ENCODE data around the gene MERTK.
"Not testable (repeated sequence)": the region's sequence is repeated elsewhere in the genome, so short reads cannot be mapped to it uniquely, and the experiment has no call there.

Gene MERTK

DNA sequence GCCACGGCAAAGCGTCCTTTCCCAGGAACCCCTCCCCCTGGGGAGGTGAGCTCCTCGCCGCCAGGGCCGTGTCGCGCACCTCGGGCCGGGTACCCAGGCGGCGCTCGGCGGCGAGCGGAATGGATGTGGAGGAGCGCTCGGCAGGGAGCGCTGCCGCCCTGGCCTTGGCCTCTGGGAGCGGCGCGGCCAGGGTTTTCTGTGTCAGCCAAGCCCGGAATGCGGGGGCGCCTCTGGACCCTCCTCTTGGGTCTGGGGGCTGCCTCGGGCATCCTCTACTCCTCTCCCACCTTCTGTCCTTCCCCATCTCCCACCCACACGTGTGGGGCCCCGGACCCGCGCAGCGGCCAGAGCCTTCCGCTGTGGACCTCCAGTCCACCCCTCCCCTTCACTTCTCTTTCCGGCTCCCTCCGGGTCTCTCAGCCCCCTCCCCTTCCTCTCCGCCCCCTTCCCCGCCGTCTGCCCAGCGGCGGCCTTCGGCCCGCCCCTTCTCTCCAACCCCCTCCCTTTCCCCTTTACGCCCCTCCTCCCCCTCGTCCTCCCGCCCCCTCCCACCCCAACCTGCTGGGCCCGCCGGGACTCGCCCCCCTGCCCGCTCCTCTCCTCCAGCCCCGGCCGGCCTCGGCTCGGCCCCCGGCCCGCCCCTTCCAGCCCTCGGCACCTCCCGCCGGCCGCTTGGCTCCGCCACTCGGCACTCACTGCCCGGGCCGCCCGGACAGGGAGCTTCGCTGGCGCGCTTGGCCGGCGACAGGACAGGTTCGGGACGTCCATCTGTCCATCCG lies at the start of gene MERTK:
Gene MERTK, plus strand, starts transcription at position 684 of the 779 bp plus-strand sequence. CDS start 129 bp downstream, outside the sequence.
- peak; percentile 37 for DNase-seq
- Mint-ChIP-seq H3K27ac (peak within 1 kb of the TSS; percentile 56), H3K36me3 (no peaks in the 10 kb centered on the region), H3K4me3 (peak within 1 kb of the TSS; percentile 74 to 75), H3K4me1 (peaks cover 5 to 21% of the 10 kb centered on the region in 2 donors), H3K27me3 (peaks cover 17 to 63% of the 10 kb centered on the region in 2 donors), H3K9me3 (no peaks in the 10 kb centered on the region)
- ATAC-seq (replicated peaks): peak; percentile 92

DNA sequence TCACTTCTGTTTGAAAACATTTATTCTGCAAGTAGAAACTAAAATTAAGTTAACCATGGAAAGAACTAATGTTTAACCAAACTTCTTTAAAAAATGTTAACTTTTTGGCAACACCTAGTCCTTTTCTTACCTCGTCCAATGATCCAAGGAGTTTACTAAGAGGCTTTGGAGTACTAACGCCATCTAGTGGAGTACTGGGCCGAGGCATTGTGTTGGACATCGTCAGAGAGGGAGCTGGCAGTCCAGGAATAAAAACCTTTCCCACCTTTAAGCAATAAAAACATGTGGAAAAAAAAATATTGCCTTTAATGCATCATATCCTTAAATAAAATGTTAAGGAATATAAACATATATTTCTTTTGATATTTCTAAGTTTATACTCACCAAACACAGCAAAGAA lies 47.8 kb upstream of the MERTK start:
- H3K4me1 Mint-ChIP-seq, DNase-seq, H3K9me3 Mint-ChIP-seq, H3K27me3 Mint-ChIP-seq, H3K27ac Mint-ChIP-seq, H3K4me3 Mint-ChIP-seq: not testable (repeated sequence)
- peak in 1 of 2 donors; percentile 68 for ATAC-seq (replicated peaks)
- H3K36me3 Mint-ChIP-seq: peaks cover 23 to 32% of the 10 kb centered on the region in 2 donors

DNA sequence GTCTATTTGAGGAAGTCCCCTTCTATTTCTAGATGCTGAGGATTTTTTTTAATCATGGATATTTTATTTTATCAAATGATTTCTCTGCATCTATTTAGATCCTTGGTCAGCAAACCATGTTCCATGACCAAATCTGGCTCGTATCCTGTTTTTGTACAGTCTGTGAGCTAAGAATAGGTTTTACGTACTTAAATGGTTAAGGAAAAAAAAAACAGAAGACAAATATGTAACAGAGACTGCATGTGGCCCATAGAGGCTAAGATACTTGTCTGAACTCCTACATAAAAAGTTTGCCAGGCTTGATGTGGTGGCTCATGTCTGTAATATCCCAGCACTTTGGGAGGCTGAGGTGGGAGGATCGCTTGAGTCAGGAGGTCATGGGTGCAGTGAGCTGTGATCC lies 45.9 kb upstream of the MERTK start:
- not testable (repeated sequence) for DNase-seq; H3K27me3 Mint-ChIP-seq; H3K4me1 Mint-ChIP-seq; H3K4me3 Mint-ChIP-seq; H3K27ac Mint-ChIP-seq; ATAC-seq (replicated peaks); H3K9me3 Mint-ChIP-seq
- peaks cover 19 to 29% of the 10 kb centered on the region in 2 donors for H3K36me3 Mint-ChIP-seq

DNA sequence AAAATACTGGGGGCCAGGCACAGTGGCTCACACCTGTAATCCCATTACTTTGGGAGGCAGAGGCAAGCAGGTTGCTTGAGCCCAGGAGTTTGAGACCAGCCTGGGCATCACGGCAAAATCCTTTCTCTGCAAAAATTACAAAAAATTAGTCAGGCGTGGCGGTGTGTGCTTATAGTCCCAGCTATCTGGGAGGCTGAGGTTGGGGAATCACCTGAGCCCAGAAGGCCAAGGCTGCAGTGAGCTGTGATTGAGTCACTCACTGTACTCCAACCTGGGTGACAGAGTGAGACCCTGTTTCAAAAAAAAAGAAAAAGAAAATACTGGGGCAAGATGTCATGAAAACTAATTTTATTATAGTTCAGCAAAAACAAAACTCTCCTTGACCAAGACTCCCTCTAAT lies 38.4 kb upstream of the MERTK start:
- not testable (repeated sequence) for H3K4me3 Mint-ChIP-seq; H3K27me3 Mint-ChIP-seq; H3K9me3 Mint-ChIP-seq; H3K27ac Mint-ChIP-seq; H3K4me1 Mint-ChIP-seq; ATAC-seq (replicated peaks); DNase-seq
- H3K36me3 Mint-ChIP-seq: peaks cover 24 to 33% of the 10 kb centered on the region in 2 donors

DNA sequence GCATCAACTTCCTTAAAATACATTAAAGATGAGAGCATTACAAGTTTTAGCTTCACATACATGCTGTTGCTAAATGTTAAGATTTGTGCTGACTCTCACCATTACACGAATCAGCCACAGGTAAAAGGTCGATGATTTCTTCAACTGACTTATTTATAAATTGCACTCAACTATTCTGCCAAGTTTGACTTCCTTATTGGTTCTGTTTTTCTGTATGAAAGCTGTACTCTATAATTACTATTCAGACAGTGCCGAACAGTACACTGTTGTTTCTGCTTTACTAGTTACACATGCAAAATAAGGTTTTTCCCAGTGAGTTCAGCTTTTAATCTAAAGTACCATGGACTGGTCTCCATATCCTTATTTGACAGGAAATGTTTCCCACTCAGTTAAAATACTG lies 33.3 kb upstream of the MERTK start:
- peaks cover 30 to 40% of the 10 kb centered on the region in 2 donors for H3K36me3 Mint-ChIP-seq
- ATAC-seq (replicated peaks): peak in 1 of 2 donors; percentile 41
- H3K4me1 Mint-ChIP-seq: not testable (repeated sequence)

DNA sequence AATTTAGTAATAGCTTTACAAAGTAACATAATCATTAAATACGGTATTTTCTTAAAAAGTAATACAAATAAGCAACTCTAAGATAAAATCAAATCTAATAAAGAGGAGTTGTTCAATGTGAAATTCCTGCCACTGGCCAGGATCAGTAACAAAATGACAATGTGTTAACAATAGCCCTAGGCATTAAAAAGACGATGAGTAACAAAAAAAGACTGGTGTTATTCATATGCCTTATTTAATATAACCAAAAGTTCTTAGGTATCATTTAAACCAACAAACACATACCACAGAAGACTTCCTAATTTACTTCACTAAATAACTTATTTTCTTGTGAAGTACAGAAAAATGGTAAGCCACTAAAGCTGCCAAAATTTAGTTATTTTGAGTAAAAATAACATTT lies 25.6 kb upstream of the MERTK start:
- peaks cover 27 to 37% of the 10 kb centered on the region in 2 donors for H3K36me3 Mint-ChIP-seq
- ATAC-seq (replicated peaks): not testable (repeated sequence)

More for the DNA sequence above, 33.3 kb upstream of the MERTK start:
- H3K27ac Mint-ChIP-seq, H3K27me3 Mint-ChIP-seq, H3K4me3 Mint-ChIP-seq, DNase-seq, H3K9me3 Mint-ChIP-seq: not testable (repeated sequence)

DNA sequence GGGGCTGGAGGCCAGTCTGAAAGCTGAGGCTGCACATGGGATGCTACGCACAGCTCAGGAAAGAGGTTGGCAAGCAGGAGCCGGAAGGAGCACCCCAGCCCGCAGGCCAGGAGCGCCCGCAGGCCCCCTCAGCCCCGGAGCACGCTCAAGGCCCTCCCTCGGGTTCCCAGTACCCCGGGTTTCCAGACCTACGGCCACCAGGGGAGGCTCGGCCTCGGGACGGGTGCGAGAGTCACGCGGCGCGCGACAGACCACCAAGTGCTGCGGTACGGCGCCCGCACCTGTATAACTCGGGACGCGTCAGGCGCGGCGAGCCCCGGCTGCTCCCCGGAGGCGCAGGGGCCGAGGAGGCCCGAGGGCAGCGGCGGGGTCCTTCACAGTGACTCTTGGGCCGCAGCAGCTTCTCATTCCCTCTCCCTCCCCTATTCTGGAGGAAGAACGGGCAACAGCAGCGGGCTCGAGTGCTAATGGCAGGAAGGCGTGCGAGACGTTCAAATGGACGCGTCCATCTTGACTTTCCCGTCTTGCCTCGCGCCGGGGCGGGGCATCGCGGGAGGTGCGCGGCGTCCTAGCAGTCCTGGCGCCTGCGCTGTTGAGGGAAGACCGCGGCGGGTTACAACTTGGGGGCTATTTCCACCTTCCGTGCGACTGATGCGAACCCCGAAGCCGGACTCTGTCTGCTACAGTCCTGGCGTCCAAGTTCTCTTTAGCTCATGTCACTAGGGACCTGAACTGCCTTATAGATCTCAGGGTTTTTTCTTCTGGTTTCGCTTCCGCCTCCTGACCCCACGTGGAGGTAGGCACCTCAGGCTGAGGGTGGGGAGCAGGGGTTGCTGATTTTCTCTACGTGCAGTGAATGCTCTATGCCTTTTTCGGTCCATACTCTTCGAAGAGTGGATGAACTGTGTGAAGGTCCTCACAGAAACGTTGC lies 14.5 kb upstream of the MERTK start, which contains the start of gene ANAPC1:
Gene ANAPC1, minus strand, starts transcription at position 533 of the 931 bp plus-strand sequence. CDS start 3,368 bp downstream, outside the sequence.
- no peaks in the 10 kb centered on the region for H3K27me3 Mint-ChIP-seq
- H3K4me3 Mint-ChIP-seq: peak within 1 kb of the TSS; percentile 96 to 98
- peak; percentile 88 for DNase-seq
- H3K9me3 Mint-ChIP-seq: no peaks in the 10 kb centered on the region
- peaks cover 9 to 18% of the 10 kb centered on the region in 2 donors for H3K36me3 Mint-ChIP-seq
- H3K27ac Mint-ChIP-seq: peak within 1 kb of the TSS; percentile 99
- H3K4me1 Mint-ChIP-seq: peaks cover 4 to 15% of the 10 kb centered on the region in 2 donors
- ATAC-seq (replicated peaks): peak; percentile 95 to 96

More for the DNA sequence above, 25.6 kb upstream of the MERTK start:
- not testable (repeated sequence) for H3K4me3 Mint-ChIP-seq, H3K27ac Mint-ChIP-seq, H3K9me3 Mint-ChIP-seq, H3K4me1 Mint-ChIP-seq, H3K27me3 Mint-ChIP-seq, DNase-seq

DNA sequence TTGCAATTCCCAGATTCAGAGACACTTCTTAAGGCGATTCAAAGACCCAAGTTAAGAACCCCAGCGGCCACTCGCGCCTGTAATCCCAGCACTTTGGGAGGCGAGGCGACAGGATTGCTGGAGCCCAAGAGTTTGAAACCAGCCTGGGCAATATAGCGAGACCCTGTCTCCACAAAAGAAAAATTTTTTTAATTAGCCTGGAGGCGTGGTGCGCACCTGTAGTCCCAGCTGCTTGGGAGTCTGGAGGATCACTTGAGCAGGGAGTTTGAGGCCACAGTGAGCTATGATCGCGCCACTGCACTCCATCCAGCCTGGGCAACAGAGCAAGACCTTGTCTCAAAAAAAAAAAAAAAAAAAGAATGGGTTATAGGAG lies 13.8 kb upstream of the MERTK start:
- Mint-ChIP-seq H3K27me3 (no peaks in the 10 kb centered on the region), H3K4me3 (peak overlapping the region; percentile 96 to 98), H3K4me1 (peaks cover 4 to 15% of the 10 kb centered on the region in 2 donors), H3K36me3 (peaks cover 8 to 18% of the 10 kb centered on the region in 2 donors), H3K9me3 (no peaks in the 10 kb centered on the region), H3K27ac (peak overlapping the region; percentile 99)
- peak in 1 of 2 donors; percentile 8 for ATAC-seq (replicated peaks)
- no peak for DNase-seq

DNA sequence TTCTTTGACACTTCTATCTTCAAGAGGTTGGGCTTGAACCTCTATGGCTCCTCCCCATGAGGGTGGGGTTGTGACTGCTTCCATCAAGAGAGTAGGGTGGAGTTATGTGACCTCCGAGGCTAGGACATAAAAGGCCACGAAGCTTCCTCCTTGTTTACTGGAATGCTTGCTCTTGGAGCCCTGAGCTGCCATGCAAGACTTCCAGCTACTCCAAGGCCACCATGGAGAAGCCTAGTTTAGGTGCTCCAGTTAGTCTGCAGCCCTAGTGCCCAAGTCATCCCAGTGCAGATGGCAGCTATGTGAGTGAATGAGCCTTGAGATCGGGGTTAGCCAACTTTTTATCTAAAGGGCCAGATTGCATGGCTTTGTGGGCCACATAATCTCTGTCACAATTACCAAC lies 2.4 kb upstream of the MERTK start:
- H3K9me3 Mint-ChIP-seq: no peaks in the 10 kb centered on the region
- H3K27me3 Mint-ChIP-seq: peaks cover 17 to 62% of the 10 kb centered on the region in 2 donors
- H3K4me1 Mint-ChIP-seq: peaks cover 5 to 21% of the 10 kb centered on the region in 2 donors
- DNase-seq (no peak), ATAC-seq (replicated peaks) (no peak)
- no peaks in the 10 kb centered on the region for H3K36me3 Mint-ChIP-seq
- H3K4me3 Mint-ChIP-seq: no peak overlapping the region
- H3K27ac Mint-ChIP-seq: no peak overlapping the region

DNA sequence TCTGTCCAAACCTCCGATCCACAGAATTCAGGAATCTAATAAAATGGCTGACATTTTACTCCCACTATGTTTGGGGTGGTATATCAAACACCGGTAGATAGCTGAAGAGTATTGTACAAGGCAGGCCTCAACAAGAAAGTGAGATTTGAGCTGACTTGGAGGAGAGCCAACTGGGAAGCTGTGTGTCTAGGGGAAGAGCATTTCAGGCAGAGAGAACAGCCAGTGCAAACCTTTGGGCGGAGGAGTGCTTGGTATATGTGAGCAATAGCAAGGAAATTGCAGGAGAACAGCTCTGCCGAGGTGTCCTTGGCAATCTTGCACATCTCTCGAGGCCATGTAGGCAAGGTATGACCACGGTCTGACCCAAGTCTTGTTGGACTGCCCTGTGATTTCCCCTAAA lies 1.8 kb upstream of the MERTK start:
- Mint-ChIP-seq H3K9me3 (no peaks in the 10 kb centered on the region), H3K4me3 (no peak overlapping the region), H3K4me1 (peaks cover 5 to 21% of the 10 kb centered on the region in 2 donors), H3K27ac (no peak overlapping the region), H3K27me3 (peaks cover 17 to 63% of the 10 kb centered on the region in 2 donors), H3K36me3 (no peaks in the 10 kb centered on the region)
- DNase-seq (no peak), ATAC-seq (replicated peaks) (no peak)

DNA sequence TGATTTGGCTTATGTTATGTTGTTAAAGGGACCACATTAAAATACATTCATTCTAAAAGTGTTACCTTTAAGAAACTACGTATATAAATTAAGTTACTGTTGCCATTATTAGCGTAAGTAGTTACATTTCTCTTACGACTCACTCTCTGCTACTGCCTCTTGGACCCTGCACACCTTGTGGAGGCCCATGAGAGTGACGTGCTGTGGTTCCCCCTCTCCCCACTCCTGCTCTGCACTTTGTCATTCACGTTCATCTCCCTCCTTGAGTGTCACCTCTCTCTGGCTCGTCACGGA lies 830 bp upstream of the MERTK start:
- Mint-ChIP-seq H3K27me3 (peaks cover 17 to 63% of the 10 kb centered on the region in 2 donors), H3K4me1 (peaks cover 5 to 21% of the 10 kb centered on the region in 2 donors), H3K4me3 (peak overlapping the region; percentile 74 to 75), H3K36me3 (no peaks in the 10 kb centered on the region), H3K27ac (no peak overlapping the region), H3K9me3 (no peaks in the 10 kb centered on the region)
- ATAC-seq (replicated peaks) (no peak), DNase-seq (no peak)

DNA sequence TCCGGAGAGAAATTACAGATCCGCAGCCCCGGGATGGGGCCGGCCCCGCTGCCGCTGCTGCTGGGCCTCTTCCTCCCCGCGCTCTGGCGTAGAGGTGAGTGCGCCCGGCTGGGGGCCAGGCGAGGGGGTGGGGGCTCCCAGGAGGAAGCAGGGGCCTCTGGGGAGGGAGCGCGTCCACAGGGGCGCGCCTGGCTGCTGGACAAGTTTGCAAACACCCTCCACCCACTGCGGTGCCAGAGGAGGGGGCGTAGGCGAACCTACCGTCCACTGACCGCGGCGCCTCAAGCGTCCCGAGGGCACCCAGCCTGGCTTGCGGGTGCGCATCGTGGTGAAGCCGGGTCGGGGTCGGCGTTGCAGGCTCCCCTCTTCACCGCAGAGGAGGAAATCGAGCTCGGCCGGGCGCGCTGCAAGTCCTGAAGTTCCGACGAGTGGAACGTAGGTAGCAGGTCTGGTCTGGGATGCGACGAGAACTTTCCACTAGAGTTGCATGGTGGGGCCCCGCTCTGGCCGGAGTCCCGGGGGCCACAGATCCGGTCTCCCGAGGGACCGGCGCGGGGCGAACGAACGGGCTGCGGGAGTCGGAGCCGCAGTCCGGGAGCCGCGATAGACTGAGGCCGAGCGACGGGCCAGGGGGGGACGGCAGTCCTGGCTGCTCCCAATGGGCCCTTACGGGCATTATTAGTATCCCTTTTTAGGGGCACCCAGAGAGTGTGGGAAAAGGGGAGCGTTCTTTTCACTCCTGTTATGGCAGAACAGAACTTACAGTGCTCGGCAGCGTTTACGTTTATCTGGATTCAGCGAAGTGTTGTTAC lies 502 bp downstream of the MERTK start:
- ATAC-seq (replicated peaks): peak; percentile 10 to 13
- Mint-ChIP-seq H3K9me3 (no peaks in the 10 kb centered on the region), H3K36me3 (no peaks in the 10 kb centered on the region), H3K27me3 (peaks cover 17 to 60% of the 10 kb centered on the region in 2 donors), H3K4me1 (peaks cover 5 to 21% of the 10 kb centered on the region in 2 donors), H3K4me3 (peak overlapping the region; percentile 70 to 75), H3K27ac (peak overlapping the region; percentile 56)
- DNase-seq: no peak

DNA sequence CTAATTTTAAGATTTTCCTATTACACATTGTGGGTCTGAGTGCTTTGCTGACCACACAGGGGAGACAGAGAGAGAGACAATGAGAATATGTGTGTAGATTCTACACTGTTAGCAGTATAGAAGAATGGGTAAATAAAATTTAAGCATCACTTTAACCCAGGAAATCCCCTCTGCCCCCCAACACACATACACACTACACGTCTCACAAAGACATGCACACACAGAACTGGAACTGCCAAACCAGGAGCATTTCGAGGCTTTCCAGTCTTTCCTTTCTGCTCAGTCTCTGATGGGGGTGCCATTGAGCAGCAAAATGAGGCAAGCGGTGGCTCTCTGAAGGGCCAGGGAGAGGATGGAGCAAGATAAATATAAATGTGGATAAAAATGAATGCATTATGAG lies 2.5 kb downstream of the MERTK start:
- Mint-ChIP-seq H3K36me3 (no peaks in the 10 kb centered on the region), H3K9me3 (no peaks in the 10 kb centered on the region), H3K27me3 (peaks cover 15 to 41% of the 10 kb centered on the region in 2 donors), H3K27ac (no peak overlapping the region), H3K4me3 (no peak overlapping the region), H3K4me1 (peaks cover 5 to 25% of the 10 kb centered on the region in 2 donors)
- DNase-seq: no peak
- ATAC-seq (replicated peaks): no peak

DNA sequence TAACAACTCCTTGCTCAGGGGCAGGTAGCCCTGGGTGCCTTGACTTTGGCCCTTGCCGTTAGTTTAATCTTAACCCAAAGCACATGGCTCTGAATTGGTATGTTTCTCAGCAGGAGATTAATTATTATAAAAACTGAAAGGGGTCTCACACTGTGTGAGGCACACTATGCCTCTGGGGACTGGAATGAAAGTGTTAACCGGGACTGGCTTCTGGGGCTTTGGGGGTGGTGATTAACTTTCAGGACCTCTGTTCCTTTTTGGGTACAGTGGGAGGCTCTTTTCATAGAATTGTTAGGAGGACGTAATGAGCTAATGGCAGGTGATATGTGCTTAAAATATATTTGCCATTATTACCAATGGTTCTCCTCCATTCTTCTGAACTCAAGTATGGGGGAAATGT lies 5.1 kb downstream of the MERTK start:
- ATAC-seq (replicated peaks) (no peak), DNase-seq (no peak)
- Mint-ChIP-seq H3K27ac (no peak overlapping the region), H3K36me3 (no peaks in the 10 kb centered on the region), H3K27me3 (peaks cover 0 to 18% of the 10 kb centered on the region in 2 donors), H3K4me3 (no peak overlapping the region), H3K9me3 (no peaks in the 10 kb centered on the region), H3K4me1 (peaks cover 13 to 27% of the 10 kb centered on the region in 2 donors)
